Aortic smooth muscle cell (primary cell): ENCODE data around the gene SMAGP. TPM values are rescaled to one million over a fixed set of nuclear protein-coding genes. Genes with fewer than 3 reads are reported as not detected.

Experiments
- total RNA-seq: library from RNA; depleted of rRNA; stranded (reverse); fragments of >200 nt; gene quantifications from 2 replicates; pipeline ENCODE4 v1.2.3, GENCODE V29; 2014

SMAGP gene, protein sequence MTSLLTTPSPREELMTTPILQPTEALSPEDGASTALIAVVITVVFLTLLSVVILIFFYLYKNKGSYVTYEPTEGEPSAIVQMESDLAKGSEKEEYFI
- total RNA-seq: 12.3 and 14.0 TPM in 2 replicates

DNA sequence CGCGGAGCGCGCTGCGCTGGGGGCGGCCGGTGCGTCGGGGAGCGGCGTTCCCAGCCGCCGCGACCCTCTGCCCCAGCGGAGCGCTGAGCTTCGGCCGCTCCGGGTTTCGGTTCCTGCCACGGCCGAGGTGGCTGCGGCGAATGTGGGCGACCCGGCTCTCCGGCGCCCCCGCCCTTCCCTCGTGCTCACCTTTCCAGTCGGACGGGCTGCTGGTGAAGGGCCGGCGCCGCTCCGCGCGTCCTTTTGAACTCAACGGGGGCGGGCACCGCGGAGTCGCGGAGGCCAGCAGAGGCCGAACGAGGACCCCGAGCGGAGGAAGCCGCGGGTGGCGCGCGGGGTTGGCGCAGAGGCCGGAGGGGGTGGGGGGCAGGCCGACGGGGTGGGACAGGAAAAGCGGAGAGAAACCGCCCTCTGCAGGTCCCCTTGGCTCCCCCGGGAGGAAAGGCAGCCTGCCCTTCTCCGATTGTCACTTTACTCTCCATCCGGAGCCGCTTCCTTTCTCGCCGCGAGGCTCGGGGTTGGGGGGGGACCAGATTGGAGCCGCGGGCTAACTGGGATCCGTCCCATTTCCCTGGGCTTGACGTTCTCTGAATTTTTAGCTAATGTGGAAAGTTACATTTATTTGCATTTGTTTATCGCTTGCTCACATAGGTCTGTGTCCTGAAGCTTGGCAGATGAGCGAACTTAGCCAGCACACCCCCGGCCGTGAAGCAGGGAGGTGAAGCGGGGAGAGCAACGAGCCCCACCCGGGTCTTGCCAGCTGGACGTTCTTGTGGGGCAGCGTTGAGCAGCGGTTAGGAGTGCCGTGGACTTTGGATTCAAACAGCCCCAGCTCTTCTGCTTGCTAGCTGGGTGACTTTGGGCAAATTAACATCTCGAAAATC is at the start of gene SMAGP:
SMAGP (minus strand) TSS at position 349 of the 884 bp plus-strand sequence. CDS start 1,137 bp downstream, outside the sequence.

DNA sequence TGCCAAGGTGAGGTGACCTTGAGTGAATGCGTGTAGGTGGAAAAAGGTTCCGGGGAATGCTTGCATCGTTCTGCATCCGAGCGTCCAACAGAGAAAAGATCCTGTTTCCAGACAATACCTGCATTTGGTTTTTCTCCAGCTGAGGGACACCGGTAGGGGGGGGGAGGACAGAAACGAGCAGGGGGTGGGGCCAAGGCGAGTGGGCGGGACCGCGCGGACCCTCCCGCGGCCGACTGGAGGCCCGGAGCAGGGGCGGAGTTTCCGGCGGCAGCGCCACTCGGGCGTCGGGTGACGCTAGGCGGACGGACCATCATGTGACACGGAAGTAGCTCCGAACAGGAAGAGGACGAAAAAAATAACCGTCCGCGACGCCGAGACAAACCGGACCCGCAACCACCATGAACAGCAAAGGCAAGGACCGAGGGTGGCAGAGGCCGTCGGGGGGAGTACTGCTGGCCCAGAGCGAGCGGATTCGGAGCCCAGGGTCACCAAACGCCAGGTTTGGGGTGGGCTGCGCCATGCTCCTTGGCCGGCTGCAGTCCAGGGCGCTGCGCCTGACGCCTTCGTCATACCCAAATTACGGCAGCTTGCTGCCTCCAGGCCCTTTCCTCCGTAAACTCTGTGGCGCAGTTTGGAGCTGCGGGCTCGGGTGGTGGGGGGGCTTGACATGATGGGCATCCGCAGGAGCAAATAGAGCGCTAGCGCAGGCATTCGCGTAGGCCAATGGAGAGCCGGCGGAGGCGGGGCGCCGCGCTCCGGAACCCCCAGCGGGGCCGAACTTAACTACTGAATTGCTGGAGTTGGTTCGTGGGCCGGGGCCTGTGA is 31.5 kb downstream of the SMAGP start, which contains the start of gene DAZAP2:
DAZAP2 (plus strand) TSS at position 317 of the 825 bp plus-strand sequence; CDS start at position 399, 82 bp downstream.

DNA sequence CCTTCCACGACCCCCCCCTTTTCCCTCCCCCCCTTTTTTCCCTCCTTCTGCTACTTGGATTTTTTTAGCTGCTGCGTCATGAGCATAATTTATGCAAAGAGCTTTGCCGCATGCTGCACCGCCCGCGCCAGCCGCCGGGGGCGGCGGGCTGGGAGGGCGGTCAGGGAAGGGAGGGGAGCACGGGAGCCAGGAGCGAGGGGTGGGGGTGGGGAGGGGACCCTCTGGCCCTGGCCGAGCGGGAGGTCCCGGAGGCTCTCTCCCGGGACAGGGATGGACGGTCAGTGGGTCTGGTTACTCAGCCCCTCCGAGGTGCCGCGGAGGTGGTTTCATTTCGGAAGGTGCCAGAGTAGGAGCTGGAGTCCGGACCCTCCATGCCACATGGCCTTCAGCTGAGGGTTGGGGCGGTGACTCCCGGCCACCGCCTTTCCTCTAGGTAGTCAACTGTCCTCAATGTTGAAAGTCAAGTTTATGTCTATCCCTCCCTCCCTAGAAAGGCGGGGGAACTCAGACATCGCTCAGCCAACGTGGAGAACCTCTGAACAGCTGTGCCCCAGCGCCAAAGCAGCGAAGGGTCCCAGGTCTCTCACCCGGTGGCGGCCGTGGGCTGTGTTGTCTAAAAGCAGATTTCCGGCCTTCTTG is 52.1 kb downstream of the SMAGP start, which contains the start of gene POU6F1:
POU6F1 (minus strand) TSS at position 95 of the 639 bp plus-strand sequence. CDS start 11,226 bp downstream, outside the sequence.

Other genes with a start within 250 kb of the SMAGP start
- gene SLC11A2, start 244.0 kb downstream of the SMAGP start, total RNA-seq: 67.7 and 72.4 TPM in 2 replicates
- 39.9 and 43.4 TPM in 2 replicates for gene LETMD1, start 222.1 kb downstream of the SMAGP start, total RNA-seq
- 14.4 TPM in 2 replicates for gene CSRNP2, start 186.8 kb downstream of the SMAGP start, total RNA-seq
- 8.7 and 9.5 TPM in 2 replicates for gene TFCP2, start 97.3 kb downstream of the SMAGP start, total RNA-seq
- gene POU6F1, start 52.4 kb downstream of the SMAGP start, total RNA-seq: 1.3 and 2.2 TPM in 2 replicates
- 54.7 and 72.1 TPM in 2 replicates for gene DAZAP2, start 31.6 kb downstream of the SMAGP start, total RNA-seq
- not detected in 2 replicates for gene BIN2, start 53.8 kb upstream of the SMAGP start, total RNA-seq
- gene CELA1, start 76.3 kb upstream of the SMAGP start, total RNA-seq: not detected in 2 replicates
- 5.0 and 5.3 TPM in 2 replicates for gene GALNT6, start 121.0 kb upstream of the SMAGP start, total RNA-seq
- 2.3 and 3.0 TPM in 2 replicates for gene SLC4A8, start 154.4 kb upstream of the SMAGP start, total RNA-seq